ENCODE data around the gene TMEM171. TPM values are rescaled to one million over a fixed set of nuclear protein-coding genes. Genes with fewer than 3 reads are reported as not detected.

Gene TMEM171
- total RNA-seq, 1 donor from 2014 or later, result not detected

DNA sequence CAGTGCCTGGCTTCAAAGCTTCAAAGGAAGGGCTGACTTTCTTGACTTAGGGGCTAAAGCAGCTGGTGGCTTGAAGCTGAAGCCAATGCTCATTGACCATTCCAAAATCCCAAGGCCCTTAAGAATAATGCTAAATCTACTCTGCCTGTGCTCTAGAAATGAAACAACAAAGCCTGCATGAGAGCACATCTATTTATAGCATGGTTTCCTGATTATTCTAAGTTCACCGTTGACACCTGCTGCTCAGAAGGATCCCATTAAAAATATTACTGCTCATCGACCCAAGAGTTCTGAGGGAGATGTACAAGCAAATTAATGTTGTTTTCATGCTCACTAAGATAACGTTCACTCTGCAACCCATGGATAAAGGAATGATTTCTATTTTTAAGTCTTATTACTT lies 59.4 kb downstream of the TMEM171 start:
- intact Hi-C loops (cut with DNase I), result no loop called here
- ATAC-seq, result no peak
- no peaks in the 10 kb centered on the region for H3K36me3 ChIP-seq
- no peaks in the 10 kb centered on the region for H3K4me1 ChIP-seq
- H3K9me3 ChIP-seq, result peaks cover 3% of the 10 kb centered on the region
- H3K27me3 ChIP-seq (ENCODE audit: low read depth), result peaks cover 14% of the 10 kb centered on the region
- no peak overlapping the region for H3K27ac ChIP-seq
- TF ChIP-seq, protein P1, sequence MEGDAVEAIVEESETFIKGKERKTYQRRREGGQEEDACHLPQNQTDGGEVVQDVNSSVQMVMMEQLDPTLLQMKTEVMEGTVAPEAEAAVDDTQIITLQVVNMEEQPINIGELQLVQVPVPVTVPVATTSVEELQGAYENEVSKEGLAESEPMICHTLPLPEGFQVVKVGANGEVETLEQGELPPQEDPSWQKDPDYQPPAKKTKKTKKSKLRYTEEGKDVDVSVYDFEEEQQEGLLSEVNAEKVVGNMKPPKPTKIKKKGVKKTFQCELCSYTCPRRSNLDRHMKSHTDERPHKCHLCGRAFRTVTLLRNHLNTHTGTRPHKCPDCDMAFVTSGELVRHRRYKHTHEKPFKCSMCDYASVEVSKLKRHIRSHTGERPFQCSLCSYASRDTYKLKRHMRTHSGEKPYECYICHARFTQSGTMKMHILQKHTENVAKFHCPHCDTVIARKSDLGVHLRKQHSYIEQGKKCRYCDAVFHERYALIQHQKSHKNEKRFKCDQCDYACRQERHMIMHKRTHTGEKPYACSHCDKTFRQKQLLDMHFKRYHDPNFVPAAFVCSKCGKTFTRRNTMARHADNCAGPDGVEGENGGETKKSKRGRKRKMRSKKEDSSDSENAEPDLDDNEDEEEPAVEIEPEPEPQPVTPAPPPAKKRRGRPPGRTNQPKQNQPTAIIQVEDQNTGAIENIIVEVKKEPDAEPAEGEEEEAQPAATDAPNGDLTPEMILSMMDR (IDR thresholded peaks at IDR 0.05), result no peak
- no peak for DNase-seq
- no peak overlapping the region for H3K4me3 ChIP-seq

DNA sequence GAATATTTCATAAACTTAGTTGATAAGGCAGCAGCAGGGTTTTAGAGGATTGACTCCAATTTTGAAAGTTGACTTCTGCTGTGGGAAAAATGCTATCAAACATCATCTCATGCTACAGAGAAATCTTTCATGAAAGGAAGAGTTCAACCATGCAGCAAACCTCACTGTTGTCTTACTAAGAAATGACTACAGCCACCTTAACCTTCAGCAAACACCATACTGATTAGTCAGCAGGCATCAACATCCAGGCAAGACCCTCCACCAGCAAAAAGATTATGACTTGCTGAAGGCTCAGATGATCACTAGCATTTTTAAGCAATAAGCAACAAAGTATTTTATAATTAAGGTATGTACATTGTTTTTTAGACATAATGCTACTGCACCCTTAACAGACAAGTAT lies 60.2 kb downstream of the TMEM171 start:
- no peak for DNase-seq
- H3K9me3 ChIP-seq, result peaks cover 4% of the 10 kb centered on the region
- no peak overlapping the region for H3K27ac ChIP-seq
- no peak overlapping the region for H3K4me3 ChIP-seq
- intact Hi-C loops (cut with DNase I), result no loop called here
- no peaks in the 10 kb centered on the region for H3K4me1 ChIP-seq
- TF ChIP-seq, protein P1 (IDR thresholded peaks at IDR 0.05), result no peak
- H3K27me3 ChIP-seq (ENCODE audit: low read depth), result peaks cover 19% of the 10 kb centered on the region
- no peaks in the 10 kb centered on the region for H3K36me3 ChIP-seq
- no peak for ATAC-seq

Other genes starting within 250 kb of the TMEM171 start
- 89.9 TPM for gene FCHO2, start 164.5 kb upstream of the TMEM171 start, total RNA-seq
- not detected for gene TMEM174, start 52.6 kb downstream of the TMEM171 start, total RNA-seq